GM18511 (cell line): Measurements from ENCODE around the gene ADCY7.

Experiments
- ATAC-seq: cut with Tn5 transposase; IDR thresholded peaks from one replicate; pipeline ENCODE4 v1.9.1; 2021; ENCODE audit warnings: mild to moderate bottlenecking, moderate library complexity; ENCODE audit not compliant: unreplicated experiment

ADCY7 gene

DNA sequence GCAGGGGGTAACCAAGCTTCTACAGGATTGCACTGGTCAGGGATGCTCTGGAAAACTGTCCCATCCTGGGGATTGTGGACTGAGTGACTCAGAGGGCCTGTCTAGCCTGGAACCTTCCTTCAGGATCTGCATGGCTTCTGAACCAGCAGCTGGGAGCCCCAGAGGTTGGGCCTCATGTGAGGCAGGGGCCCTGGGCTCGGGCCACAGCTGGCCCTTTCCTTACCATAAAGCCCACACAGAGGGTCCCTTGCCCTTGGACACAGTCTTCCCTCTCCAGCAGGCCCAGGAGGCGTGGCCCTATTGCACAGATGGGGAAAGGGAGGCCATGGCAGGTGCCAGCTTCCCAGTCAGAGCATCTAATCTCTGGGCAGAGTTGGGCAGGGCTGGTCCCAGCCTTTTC is 30.5 kb downstream of the ADCY7 start:
- no peak for ATAC-seq

DNA sequence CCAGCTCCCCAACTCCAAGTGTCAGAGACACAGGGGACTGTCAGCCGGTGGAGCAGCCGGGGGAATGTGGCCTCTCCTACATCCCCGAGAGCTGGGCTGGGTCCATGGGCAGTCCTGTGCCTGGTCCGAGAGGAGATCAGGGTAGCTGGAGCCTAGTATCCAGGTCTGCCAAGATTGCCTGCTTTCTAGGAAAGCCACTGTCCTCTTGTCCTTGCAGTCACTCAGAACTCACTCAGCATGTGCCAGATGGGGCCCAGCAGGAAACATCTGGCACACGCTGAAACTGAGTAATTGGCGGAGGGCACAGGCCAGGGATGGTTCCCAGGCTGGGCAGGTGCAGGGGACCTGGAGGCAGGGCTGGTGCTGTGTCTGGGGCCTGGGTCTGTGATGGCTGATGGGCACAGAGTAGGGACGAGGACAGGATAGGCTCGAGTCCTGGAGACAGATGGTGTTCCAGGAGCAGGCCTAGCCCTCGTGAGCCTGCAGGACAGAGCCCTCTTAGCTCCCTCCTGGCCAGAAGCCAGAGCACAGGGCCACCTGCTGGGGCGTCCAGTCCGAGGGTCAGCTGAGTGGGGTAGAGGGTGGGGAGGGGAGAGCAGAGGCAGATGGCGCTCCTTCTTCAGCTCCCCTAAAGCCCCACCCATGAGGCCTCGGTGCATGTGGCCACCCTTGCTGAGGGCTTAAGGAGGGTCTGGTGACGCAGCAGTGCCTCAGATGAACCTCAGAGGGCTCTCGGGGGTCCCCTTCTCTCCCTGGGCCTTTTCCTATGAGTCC is 31.1 kb downstream of the ADCY7 start:
- ATAC-seq = no peak

DNA sequence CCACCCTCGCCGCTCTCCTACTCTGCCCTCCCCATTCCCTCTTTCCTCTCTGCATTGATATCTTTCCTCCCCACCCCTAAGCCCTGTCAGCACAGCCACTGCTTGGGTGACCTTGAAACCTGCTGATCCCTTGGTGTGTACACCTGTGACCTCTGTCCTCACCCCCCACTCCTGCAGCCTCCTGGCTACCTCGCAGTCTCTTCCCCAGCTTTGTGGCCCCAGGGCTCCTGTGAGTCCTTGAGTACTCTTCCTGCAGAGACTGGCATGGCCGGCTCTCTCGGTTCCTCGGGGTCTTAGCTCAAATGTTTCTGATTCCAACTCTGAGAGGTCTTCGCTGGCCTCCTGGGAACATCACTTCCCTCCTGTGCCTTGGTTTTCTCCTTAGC is 31.7 kb downstream of the ADCY7 start:
- ATAC-seq = no peak

DNA sequence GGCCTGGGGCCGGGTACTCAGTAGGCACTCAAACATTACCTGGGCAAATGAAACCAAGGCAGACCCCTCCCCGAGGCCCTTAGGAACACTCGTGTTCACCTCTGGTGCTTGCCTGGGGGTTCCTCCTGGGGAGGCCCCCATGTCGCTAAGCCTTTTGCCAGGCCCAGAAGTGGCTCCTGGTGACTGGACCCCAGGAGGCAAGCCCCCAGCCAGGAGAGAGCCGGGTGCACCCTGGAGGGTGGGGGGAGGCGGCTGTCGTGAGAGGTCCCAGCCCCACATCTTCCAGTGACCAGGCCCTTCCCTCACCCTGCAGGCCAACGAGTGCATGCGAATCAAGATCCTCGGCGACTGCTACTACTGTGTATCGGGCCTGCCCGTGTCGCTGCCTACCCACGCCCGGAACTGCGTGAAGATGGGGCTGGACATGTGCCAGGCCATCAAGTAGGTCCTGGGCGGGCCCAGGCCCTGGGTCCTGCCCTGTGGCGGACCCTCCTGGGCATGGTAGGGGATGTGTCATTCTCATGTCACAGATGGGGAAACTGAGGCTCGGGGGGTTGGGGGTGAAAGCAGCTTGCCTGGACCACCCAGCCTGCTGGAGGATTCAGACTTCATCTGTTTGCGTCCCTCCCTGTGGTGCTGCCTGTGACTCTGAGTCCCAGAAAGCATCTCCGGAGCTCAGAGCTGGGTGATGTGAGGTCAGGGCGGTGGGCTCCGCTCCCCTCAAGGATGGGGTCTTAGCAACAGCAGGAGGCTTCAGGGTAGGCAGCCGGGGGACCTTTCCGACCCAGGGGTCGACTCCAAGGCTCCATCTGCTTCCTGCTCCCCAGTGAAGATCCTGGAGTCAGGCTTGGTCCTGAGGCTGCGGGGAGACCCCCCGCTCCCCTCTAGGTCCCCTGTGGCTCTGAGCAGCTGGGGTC is 32.5 kb downstream of the ADCY7 start:
- ATAC-seq = no peak

DNA sequence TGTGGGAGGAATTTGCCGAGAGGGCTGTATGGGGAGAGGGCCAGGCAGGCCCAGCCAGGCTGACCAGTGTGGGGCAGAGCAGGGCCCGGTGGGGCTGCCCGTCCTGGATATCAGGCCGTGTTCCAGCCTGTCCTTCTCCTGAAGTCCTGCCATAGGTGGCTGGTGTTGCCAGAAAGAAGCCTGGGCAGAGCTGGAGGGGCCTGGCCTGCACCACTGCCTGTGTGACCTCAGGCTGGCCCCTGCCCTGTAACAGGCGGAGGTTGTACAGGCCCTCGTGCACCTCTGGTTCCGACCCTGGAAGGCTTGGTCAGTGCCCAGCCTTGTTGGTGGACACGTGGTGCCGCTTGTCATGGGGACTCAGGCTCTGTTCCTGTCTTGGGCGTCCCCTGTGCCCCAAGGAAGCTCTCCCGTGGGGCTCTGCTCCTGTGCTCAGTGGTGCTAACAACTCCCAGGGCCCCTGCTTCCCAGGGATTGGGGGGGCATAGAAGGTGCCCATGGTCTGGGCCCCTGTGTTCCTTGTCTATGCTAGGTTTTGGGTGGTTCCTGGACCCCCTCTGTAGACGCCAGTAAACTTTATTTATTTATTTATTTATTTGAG is 33.3 kb downstream of the ADCY7 start:
- ATAC-seq = no peak

DNA sequence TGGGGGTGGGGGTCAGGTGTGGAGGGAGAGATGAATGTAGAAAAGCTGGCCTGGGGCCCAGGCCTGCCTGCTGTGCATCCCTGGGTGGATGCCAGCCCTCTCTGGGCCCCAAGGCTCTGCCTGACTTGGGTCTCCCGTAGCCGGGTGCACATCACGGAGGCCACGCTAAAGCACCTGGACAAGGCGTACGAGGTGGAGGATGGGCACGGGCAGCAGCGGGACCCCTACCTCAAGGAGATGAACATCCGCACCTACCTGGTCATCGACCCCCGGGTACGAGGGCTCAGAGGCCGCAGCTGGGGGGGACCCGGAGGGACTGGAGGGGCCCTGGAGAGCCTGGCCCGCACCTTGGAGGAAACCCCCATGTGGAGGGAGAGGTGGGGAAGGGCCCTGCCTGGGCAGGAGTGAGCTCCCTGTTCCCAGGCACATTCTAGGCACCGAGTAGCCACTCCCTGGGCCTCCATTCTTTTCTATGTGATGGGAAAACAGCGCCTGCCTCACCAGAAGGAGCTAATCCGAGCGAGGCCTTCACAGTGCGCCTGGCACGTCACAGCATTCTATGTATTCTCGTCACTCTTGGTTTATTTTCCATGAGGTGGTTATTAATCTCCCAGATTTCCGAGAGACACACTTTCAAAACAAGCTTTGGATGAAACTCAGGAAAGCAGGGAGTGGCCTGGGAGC is 34.7 kb downstream of the ADCY7 start:
- no peak for ATAC-seq

DNA sequence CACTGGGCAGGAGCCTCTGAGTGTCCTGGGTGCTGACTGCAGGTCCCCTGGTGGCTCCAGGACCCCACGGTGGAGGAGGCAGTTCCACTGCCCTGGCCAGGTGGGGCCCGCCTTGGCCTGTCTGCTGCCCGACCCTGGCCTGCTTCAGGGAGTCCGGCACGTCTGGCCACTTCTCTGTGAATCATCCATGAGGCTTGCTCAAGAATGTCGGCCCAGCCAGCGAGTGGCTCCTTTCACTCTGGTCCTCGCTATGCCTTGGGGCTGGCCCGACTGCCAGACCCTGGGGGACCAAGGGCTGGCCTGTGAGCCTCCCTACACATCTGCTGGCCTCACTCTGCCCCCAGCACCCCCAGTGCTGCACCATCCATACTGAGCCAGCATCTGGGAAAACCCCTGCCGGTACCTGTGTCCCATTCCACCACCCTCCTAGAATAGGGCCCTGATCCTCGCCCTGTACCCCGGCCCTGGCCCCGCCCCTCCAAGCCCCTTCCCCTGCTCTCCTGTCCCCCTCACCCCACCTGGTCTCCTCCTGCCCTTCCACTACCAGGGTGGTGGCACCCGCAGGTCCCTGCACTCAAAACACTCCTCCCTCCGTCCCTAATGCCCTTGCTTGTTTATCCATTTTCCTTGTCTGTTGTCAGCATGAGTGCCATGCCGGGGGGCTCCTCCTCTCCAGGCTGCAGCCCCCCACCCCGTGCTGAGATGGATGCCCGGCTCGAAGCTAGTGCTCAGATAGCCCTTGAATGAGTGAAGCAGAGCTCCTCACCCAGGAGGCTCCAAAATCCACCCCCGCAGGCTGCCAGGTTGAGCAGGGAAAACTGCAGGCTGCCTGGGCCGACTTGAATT is 35.5 kb downstream of the ADCY7 start:
- no peak for ATAC-seq

DNA sequence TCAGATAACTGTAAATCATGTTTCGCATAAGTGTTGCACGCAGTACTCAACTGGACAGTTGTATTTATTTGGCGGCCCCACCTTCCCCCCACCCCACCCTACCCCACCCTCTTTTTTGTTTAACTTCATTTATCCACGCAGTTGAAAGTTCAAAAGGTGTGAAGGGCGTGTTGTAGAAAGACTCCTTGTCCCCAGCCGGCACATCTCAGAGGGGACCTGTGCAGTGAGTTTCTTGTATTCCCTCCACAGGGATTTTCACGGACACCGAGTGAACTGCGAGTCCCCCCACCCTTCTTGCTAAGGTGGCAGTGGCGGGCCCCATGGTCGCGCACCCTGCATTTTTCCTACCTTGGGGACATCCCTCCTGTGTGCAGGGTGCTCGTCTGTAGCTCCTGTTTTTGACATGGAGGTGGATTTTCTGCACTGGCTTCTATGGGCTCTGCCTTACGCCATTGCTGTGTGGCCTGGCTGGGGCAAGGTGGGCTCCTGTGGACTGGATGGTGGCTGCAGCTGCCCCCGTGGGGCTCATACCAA is 36.2 kb downstream of the ADCY7 start:
- ATAC-seq = no peak

DNA sequence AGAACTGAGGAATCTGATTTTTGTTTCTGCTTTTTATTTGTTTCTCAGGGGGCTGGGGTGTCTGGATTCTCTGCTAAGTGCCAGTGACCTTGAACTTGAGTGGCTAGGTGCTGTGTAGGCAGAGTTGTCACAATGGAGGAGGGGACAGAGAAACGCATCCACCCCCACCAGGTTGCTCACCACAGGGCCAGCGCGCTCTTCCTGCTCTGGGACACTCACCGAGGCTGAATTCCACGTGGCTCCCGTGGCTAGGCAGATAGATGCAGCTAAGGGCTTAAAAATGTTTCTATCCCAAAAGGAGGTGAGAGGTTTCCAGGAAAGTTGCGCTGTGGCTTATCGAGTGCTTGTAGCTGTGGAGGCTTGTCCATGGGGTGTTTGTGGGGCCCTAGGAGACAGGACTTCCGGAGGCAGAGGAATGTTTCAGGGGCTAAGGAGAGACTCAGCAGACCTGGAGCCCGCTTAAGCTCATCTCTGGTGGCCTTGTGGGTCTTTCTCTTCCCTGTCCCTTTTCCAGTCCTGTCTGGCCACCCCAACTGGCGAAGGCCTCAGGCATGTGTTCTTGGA is 36.8 kb downstream of the ADCY7 start:
- ATAC-seq = no peak

DNA sequence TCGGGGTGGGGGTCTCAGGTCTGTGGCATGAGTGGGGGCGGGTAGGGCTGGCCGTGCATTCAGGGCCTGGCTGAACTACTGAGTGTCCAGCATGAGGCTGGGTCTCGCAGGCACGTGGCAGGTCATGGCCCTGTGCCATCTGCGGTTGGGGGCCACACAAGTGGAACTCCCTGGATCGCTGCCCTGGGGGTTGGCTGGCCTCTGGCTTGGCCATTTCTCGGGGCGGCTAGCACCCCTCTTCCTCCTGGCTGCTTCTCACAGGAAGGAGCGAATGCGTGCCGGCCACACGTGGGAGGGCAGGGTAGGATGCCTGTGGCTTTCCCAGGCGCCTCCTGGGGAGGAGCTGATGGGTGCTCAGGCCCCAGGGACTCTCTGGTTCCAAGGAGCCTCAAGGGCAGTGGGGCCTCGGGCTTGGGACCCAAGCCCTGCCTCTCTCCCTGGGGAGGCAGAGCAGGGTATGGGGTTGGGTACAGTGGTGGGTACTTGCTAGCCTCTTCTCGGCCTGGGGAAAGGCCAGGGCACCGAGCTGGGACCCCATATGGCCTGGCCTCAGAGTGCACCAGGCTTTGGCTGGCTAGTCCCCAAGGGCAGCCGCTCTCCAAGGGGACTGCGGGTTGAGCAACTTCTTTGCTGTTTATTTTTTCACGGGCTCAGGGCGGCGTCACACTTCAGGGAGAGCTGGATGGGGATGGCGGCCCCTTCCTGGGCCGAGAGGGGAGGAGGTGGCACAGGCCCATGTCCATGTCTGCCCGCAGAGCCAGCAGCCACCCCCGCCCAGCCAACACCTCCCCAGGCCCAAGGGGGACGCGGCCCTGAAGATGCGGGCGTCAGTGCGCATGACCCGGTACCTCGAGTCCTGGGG is 37.5 kb downstream of the ADCY7 start:
- ATAC-seq = no peak

DNA sequence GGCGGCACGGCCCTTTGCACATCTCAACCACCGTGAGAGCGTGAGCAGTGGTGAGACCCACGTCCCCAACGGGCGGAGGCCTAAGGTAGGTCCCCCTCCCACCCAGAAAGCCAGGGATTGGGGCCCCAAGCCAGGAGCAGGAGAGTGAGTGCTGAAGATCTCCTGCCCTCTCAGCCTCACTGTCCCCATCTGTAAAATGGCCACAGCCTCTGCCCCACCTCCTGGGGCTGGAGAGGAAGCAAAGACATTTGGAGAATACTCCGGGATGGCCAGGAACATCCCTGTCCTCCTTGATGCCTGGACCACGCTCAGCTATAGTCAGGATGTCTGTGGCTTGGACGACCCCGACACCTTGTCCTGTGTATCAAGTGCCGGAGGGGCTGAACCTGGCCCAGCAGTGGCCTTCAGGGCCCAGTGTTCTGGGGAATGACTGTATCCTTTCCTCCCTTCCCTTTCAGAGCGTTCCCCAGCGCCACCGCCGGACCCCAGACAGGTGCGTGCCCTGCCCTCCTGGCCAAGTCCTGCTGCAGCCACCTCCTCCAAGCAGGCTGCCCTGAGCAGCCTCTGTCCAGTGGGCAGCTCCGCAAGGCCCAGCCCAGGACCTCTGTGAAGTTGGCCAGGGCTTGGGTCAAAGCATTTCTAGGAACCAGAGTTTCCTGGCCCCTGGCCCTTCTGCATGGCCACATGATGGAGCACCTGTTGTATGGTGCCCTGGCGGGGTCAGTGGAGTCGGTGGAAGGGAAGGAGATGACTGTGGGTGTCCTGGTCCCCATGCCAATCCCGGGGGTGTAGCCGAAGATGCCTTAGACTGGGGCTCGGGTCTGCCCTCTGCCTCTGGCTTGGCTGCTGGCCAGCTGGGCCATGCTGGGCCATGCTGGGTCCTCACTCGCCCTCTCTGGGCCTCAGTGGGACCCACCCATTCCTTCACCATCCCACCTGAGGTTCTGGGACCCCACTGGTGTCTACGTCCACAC is 38.4 kb downstream of the ADCY7 start:
- ATAC-seq = no peak

DNA sequence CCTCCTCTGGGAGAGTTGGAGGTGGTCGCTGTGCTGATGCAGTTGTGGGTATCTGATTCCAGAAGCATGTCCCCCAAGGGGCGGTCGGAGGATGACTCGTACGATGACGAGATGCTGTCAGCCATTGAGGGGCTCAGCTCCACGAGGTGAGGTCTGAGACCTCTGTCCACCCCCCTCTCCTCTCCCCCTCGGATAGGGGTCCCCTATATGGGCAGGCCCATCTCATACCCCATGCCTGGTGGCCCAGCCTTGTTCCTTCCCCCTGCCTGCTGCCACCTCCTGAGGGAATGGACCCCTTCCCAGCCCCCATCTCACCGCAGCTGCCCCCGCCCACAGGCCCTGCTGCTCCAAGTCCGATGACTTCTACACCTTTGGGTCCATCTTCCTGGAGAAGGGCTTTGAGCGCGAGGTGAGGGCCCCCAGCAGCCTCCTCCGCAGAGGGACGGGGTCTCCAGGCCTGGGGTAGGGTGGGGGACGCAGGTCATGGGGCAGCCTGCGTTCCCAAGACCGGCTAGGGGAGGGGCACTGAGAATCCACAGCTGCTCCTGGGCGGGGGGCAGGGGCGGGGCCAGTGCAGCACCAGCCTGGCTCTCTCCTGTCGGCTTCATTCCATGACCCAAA is 39.2 kb downstream of the ADCY7 start:
- ATAC-seq = no peak

DNA sequence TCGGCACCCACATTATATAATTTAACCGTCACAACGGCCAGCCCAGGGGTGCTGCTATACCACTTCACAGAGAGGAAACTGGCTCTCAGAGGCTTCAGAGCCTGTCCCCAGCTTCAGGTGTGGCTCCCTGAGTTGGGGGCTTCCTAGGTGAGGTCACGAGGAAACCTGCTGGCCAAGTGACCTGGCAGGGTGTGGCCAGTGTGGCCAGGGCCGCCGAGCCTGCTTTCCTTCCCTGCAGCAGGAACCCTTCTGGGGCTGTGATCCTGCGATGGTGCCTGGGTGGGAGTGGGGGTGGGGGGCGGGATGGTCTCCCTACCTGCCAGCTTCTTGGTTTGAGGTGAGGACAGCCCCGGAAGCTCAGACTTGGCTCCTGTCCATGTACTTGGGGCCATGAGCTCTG is 39.9 kb downstream of the ADCY7 start:
- no peak for ATAC-seq

DNA sequence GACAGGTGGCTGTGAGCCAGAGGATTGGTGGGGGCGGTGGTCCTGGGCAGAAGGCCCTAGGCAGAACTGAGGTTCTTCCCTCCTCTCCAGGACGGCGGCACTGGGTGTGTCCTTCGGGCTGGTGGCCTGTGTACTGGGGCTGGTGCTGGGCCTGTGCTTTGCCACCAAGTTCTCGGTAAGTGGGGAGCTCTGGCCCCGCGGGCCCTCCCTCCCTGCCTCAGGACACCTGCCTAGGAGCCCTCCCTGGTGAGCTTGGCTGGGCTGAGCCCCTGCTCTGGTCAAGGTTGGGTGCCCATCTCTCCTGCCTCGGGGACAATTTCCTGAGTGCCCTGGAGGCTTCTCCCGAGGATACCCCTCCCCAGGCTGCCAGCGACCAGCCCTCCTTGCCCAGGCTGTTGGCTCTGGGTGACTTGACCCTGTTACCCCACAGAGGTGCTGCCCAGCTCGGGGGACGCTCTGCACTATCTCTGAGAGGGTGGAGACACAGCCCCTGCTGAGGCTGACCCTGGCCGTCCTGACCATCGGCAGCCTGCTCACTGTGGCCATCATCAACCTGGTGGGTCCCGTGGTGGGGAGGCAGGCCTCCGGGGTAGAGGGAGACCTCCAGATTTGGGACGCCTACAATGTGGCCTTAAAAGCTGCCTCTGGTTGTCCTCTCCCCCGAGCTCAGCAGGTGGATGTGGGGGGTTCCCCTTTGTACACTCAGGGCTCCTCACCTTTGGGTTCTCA is 42.0 kb downstream of the ADCY7 start:
- no peak for ATAC-seq

DNA sequence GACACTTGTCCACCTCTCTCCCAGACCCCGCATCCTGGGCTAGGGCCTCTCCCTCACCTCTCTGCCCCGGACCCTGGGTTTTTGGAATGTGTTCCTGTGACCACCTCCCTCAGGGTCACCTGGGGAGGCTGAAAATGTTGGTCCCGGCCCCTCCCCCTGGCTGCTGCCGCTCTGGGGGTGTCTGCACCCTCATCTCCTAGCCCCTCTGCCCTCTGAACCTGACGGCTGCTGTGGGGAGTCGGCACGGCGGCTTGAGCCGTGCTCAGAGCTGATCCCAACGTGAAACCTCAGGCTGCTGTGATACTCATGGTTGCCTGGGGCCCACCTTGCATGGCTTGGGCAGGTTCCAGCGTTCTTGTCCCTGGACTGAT is 42.8 kb downstream of the ADCY7 start:
- no peak for ATAC-seq

DNA sequence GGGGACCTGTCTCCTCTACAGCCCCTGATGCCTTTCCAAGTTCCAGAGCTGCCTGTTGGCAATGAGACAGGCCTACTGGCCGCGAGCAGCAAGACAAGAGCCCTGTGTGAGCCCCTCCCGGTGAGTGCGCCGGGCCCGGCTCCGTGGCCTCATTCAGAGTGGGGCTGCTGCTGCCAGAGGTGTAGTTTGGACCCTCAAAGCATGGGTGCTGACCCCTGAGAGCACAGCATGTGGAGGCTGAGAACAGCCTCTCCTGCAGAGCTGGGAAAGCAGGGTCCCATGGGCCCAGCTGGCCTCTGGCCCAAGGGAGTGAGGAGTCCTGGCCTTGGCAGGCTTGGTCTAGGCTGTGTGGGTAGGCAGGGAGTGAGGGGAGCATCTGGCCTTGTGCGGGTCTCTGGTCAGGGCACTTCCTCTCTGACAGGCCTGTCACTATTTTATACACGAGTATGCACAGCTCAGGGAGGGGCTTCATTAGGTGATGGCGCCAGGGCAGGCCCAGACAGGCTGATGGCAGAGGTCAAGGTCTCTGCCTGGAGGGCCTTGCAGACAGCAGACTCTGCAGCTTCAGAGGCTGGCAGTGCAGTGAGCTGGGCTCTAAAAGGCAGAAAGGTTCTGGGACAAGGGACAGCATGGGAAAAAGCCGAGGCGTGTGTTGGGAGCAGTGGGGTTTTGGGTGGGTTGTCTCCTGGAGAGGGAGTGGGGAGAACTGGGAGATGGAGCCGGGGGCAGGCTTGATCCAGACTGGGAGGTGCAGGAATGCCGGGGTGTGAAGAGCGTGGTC is 43.4 kb downstream of the ADCY7 start:
- no peak for ATAC-seq
